DND-41 (cell line): ENCODE measurements around the gene SYNPO.

Source experiments
- ATAC-seq: fragments of 200-7000 bp; cut with Tn5 transposase; 3 replicates; pipeline ENCODE4 v1.9.1; 2021; ENCODE audit warnings: low read depth; ENCODE audit not compliant: insufficient read depth
- DNase-seq: peaks from one replicate; pipeline ENCODE4 v3.0.0-alpha.2; 2020
- H2AFZ ChIP-seq: 2 replicates; pipeline ENCODE4 v1.6.0; 2012; ENCODE audit warnings: low read depth, low read length
- H3K27ac ChIP-seq: 2 replicates; pipeline ENCODE4 v1.5.1; 2012; ENCODE audit warnings: low read length, inconsistent platforms
- H3K27me3 ChIP-seq: fragments of 200-600 bp; sonication (generic); 2 replicates; pipeline ENCODE4 v1.6.0; 2012; ENCODE audit warnings: low read length, mild to moderate bottlenecking, inconsistent platforms; ENCODE audit not compliant: insufficient read depth, poor library complexity
- H3K36me3 ChIP-seq: 2 replicates; pipeline ENCODE4 v1.5.1; 2012; ENCODE audit warnings: low read length, inconsistent platforms; ENCODE audit not compliant: insufficient read depth
- H3K4me1 ChIP-seq: 2 replicates; pipeline ENCODE4 v1.5.1; 2012; ENCODE audit warnings: mild to moderate bottlenecking, low read length; ENCODE audit not compliant: insufficient read depth
- H3K4me2 ChIP-seq: 2 replicates; pipeline ENCODE4 v1.6.0; 2012; ENCODE audit warnings: mild to moderate bottlenecking, moderate library complexity, low read length, inconsistent platforms; ENCODE audit not compliant: insufficient read depth
- H3K4me3 ChIP-seq, 2 experiments: fragments of 200-600 bp in 1 of 2; shearing (Covaris generic) in 1 of 2; 2 replicates each; pipeline ENCODE4 v1.5.1; 2012 to 2016; ENCODE audit warnings: inconsistent platforms in 2 of 2, low read length in 2 of 2, mild to moderate bottlenecking in 2 of 2, low read depth in 1 of 2, moderate library complexity in 1 of 2
- H3K79me2 ChIP-seq: 2 replicates; pipeline ENCODE4 v1.6.0; 2012; ENCODE audit warnings: low read length, inconsistent platforms; ENCODE audit not compliant: insufficient read depth
- H3K9ac ChIP-seq: 2 replicates; pipeline ENCODE4 v1.6.0; 2012; ENCODE audit warnings: low read depth, mild to moderate bottlenecking, inconsistent platforms, low read length, moderate library complexity
- H3K9me3 ChIP-seq: 2 replicates; pipeline ENCODE4 v1.5.1; 2012; ENCODE audit warnings: low read length, moderate library complexity, mild to moderate bottlenecking, inconsistent platforms; ENCODE audit not compliant: insufficient read depth, severe bottlenecking
- H4K20me1 ChIP-seq: 2 replicates; pipeline ENCODE4 v1.6.0; 2012; ENCODE audit warnings: low read length; ENCODE audit not compliant: insufficient read depth
- EZH2 ChIP-seq: IDR thresholded peaks from 3 replicates; pipeline ENCODE4 v1.6.1; 2012; ENCODE audit warnings: borderline replicate concordance, low read depth, mild to moderate bottlenecking, moderate library complexity, low read length, inconsistent platforms; ENCODE audit not compliant: severe bottlenecking
- TF ChIP-seq, protein P1 (sequence below): IDR thresholded peaks from 2 replicates; pipeline ENCODE4 v1.5.1; 2012; ENCODE audit warnings: borderline replicate concordance, low read length, moderate library complexity, mild to moderate bottlenecking; ENCODE audit not compliant: poor library complexity, severe bottlenecking; ENCODE audit errors: extremely low read depth

The SYNPO gene

DNA sequence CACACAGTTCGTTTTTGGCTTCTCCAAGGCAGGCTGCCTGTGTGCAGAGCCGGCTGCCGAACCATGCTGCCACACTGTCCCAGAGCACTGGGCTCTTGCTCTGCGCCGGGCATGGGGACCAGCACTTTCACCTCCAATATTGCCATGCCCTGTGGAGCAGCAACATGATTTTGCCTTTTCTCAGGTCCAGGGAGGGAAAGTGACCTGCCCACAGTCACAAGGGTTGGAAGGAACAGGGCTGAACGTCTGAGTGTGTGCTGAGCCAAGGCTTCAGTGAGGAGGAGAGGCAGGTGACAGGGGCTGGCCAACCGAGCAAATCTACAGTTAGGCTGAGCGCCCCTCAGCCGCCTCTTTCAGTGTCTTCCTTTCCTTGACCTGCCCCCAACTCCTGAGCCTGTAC is 34.0 kb upstream of the SYNPO start:
- Histone ChIP-seq H2AFZ (no peak overlapping the region), H3K9me3 (no peaks in the 10 kb centered on the region), H3K9ac (no peak overlapping the region), H3K27ac (no peak overlapping the region), H4K20me1 (no peaks in the 10 kb centered on the region), H3K4me2 (no peak overlapping the region), H3K36me3 (no peaks in the 10 kb centered on the region), H3K79me2 (no peaks in the 10 kb centered on the region), H3K4me3 (no peak overlapping the region), H3K27me3 (peaks cover 9% of the 10 kb centered on the region), H3K4me1 (no peaks in the 10 kb centered on the region)
- ATAC-seq (no peak), DNase-seq (no peak)
- no peak for TF ChIP-seq EZH2
- TF ChIP-seq, protein P1, sequence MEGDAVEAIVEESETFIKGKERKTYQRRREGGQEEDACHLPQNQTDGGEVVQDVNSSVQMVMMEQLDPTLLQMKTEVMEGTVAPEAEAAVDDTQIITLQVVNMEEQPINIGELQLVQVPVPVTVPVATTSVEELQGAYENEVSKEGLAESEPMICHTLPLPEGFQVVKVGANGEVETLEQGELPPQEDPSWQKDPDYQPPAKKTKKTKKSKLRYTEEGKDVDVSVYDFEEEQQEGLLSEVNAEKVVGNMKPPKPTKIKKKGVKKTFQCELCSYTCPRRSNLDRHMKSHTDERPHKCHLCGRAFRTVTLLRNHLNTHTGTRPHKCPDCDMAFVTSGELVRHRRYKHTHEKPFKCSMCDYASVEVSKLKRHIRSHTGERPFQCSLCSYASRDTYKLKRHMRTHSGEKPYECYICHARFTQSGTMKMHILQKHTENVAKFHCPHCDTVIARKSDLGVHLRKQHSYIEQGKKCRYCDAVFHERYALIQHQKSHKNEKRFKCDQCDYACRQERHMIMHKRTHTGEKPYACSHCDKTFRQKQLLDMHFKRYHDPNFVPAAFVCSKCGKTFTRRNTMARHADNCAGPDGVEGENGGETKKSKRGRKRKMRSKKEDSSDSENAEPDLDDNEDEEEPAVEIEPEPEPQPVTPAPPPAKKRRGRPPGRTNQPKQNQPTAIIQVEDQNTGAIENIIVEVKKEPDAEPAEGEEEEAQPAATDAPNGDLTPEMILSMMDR, result no peak

DNA sequence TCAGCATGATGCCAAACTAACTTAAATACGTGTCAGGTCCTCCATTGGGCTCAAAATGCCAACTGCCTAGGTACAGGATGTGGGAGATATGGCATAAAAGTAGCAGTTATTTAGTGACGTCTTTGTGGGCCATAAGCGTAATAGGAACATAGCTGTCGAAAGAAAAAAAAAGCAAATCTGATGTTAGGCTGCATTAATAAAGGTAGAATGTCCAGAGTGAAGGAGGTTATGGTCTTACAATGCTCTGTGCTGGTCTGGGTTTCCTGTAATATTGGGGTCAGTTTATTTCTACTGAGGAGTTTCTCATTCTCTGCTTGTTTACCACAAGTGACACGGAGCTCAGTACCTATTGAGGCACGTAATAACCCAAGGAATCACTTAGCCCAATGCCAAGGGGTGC is 33.4 kb upstream of the SYNPO start:
- ATAC-seq (no peak), DNase-seq (no peak)
- Histone ChIP-seq H3K4me1 (no peaks in the 10 kb centered on the region), H3K9me3 (no peaks in the 10 kb centered on the region), H3K36me3 (no peaks in the 10 kb centered on the region), H3K4me2 (no peak overlapping the region), H3K27ac (no peak overlapping the region), H2AFZ (no peak overlapping the region), H3K27me3 (peaks cover 15% of the 10 kb centered on the region), H3K79me2 (no peaks in the 10 kb centered on the region), H4K20me1 (no peaks in the 10 kb centered on the region), H3K4me3 (no peak overlapping the region), H3K9ac (no peak overlapping the region)
- no peak for TF ChIP-seq EZH2
- TF ChIP-seq, protein P1, result no peak

DNA sequence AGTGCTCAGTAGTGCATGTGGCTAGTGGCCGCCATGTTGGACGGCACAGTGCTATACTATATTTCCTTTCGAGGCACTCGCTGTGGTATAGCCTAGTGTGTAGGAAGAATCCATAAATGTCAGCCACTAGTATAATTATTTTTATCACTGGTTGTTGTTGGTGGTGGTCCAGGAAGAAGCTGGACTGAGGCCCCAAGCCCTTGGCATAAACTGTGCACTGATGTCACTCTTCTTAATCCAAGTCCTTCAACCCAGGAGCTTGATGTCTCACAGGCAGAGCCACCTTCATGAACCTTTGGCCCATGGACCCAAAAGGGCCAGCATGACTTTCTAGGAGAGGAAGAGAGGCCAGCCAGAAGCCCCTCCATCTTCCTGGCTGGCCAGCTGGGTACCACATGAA is 32.5 kb upstream of the SYNPO start:
- no peak for ATAC-seq
- H3K36me3 ChIP-seq, result no peaks in the 10 kb centered on the region
- H3K9me3 ChIP-seq, result no peaks in the 10 kb centered on the region

More for the DNA sequence above, 32.5 kb upstream of the SYNPO start:
- H3K4me1 ChIP-seq, result no peaks in the 10 kb centered on the region
- H3K4me2 ChIP-seq, result no peak overlapping the region
- no peak overlapping the region for H3K9ac ChIP-seq
- no peak overlapping the region for H3K4me3 ChIP-seq
- H3K27me3 ChIP-seq, result peaks cover 16% of the 10 kb centered on the region
- no peaks in the 10 kb centered on the region for H4K20me1 ChIP-seq
- DNase-seq, result no peak
- H3K79me2 ChIP-seq, result no peaks in the 10 kb centered on the region
- no peak overlapping the region for H3K27ac ChIP-seq
- TF ChIP-seq, protein P1, result no peak
- no peak for TF ChIP-seq EZH2
- H2AFZ ChIP-seq, result no peak overlapping the region
